HG03442 (cell line): ENCODE measurements around the gene OR8J1.
"Not testable (repeated sequence)": the region's sequence is repeated elsewhere in the genome, so short reads cannot be mapped to it uniquely, and the experiment has no call there.

ENCODE experiments used
- ATAC-seq: cut with Tn5 transposase; IDR thresholded peaks from one replicate; pipeline ENCODE4 v1.9.1; 2021; ENCODE audit warnings: mild to moderate bottlenecking, moderate library complexity; ENCODE audit not compliant: unreplicated experiment

Gene OR8J1, protein sequence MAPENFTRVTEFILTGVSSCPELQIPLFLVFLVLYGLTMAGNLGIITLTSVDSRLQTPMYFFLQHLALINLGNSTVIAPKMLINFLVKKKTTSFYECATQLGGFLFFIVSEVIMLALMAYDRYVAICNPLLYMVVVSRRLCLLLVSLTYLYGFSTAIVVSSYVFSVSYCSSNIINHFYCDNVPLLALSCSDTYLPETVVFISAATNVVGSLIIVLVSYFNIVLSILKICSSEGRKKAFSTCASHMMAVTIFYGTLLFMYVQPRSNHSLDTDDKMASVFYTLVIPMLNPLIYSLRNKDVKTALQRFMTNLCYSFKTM

DNA sequence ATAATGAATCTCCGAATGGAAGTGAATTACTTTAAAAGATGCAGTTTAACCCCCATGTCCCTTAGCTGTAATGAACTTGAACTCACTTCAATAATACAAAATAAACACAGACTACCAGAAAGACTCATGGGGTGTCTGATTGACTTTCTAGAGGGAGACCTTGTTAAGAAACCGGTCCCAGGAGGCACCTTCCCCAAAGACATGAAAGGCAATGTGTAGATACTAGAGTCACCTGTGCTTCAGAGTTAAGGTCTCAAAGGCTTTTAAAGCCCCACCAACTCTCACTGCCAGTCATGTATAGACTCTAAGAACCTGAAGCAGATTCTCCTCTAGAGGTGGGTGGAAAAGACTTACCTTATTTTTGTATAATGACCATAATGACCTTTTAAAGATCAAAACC, at the start of gene OR8J1:
Gene OR8J1, plus strand, starts transcription at position 301 of the 400 bp plus-strand sequence. CDS start 5,956 bp downstream, outside the sequence.
- ATAC-seq: no peak

DNA sequence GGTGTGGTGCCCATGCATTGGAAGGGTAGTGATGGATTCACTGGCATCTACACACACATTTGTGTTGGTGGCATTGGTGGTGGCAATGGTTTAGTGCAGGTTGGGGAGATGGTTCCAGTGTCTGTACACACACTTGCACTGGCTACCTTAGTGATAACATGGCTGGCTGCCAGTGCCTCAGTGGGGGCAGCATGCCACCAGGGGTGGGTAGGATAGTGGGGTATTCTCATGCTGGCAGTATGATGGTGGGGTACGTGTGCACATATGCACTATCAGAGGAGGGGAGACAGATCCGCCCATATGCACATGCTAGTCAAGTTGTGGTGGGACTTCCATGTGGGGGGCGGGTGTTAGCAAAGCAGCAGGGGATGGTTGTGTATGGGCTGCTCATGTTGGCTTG, 46.3 kb upstream of the OR8J1 start:
- no peak for ATAC-seq

DNA sequence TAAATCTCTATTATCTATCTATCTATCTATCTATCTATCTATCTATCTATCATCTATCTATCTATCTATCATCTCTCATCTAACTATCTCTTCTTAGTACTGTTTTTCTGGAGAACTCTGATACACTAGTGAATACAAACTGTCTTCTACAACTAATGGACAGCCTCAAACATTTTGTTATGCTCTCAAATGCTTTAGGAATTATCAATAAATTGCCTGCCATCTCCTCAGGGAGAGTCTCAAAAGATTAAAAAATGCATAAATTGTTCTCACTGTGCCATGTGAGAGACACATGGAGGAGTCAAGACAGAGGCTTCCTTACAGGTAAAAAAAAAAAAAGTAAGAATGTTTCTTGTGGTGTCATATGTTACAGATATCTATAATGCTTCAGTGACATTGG, 39.2 kb upstream of the OR8J1 start, which contains the start of gene OR8K3:
Gene OR8K3, plus strand, starts transcription at position 301 of the 400 bp plus-strand sequence. CDS start 3,163 bp downstream, outside the sequence.
- ATAC-seq: no peak

DNA sequence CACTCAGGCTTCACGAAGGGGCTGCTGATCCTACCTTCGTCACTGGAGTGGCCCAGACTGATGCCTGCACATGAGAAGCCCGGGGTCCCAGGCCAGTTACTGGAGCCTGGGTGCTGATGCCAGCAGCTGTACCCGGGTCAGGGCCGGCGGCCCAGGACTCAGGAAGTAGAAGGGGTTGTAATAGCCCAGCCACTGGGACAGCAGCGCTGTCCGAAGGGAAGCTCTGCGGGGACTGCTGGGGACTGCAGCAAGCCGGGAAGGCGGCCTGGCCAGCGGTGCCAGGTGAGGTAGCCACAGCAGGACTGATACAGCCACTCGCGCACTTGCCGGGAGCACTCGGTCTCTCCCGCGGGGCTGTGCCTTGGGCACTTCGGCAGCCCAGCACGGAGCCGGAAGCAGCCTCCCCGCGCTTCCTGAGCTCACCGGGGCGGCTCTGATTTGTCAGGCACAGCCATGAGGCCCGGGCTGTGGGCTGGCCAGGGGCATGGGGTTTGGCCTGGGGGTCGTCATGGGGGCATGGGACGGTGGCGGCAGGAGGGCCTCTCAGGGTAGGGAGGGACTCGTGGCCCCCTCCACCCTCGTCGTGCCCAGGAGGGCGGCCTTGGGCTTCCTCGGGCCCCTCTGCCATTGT, 22.1 kb upstream of the OR8J1 start:
- no peak for ATAC-seq

DNA sequence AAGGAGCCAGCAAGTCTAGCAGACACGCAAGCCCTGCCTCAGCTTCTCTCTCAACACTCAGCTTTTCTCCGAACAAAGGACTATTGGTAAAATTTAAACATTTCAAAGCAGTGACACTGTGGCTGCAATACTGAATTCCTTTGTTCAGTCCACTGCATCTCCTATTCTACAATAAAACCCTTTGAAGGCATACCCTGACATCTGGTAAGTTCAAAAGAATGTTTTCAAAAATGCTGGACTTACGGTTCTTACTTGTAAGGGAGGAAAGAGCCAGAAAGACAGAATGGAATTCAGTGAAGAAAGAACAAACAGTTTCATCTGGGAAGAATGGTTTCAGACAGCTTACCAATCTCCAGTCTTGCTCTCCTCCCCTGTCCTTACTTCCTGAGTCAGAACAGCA, 20.9 kb upstream of the OR8J1 start:
- ATAC-seq: no peak

DNA sequence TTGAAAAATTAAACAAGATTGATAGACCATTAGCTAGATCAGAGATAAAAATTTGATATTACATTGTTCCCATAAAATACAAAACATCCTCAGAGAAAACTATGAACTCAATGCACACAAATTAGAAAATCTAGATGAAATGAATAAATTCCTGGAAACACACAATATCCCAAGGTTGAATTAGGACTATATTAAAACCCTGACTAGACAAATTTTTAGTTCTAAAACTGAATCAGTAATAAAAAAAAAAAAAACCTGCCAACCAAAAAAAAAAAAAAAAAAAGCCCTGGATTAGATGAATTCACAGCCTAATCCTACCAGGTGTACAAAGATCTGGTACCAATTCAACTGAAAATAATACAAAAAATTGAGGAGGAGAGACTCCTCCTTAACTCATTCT, 13.8 kb upstream of the OR8J1 start:
- no peak for ATAC-seq

DNA sequence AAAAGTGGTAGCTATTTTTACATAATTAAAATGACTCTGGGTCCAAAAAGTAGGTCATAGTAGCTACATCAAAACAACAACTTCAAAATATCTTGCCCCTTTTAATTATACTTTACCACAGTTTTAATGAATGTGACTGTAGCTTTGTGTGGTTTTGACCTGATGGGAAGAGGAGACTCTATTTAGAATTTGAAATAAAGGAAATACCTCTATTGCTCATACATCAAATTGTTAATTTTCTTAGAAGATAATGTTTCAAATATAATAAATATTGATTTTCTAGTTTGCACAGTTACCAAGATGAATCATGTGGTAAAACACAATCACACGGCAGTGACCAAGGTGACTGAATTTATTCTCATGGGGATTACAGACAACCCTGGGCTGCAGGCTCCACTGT, 8.4 kb upstream of the OR8J1 start, which contains the start of gene OR8K1:
Gene OR8K1, plus strand, starts transcription at position 301 of the 400 bp plus-strand sequence. Its CDS starts 0 bp downstream, at position 301.
- no peak for ATAC-seq

DNA sequence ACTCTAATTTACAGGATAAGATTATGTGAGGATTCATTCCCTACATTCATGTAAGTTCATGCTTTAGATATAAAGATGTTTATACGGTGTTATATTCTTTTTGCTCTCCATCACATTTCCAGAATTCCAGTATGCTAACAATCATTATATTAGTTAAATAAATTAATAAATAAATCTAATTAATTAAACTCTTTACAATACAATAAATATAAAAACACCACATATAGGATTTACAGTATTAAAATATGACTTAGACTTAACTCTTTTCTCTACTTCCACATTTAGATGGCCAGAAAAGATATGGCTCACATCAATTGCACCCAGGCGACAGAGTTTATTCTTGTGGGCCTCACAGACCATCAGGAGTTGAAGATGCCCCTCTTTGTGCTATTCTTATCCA, 21.2 kb downstream of the OR8J1 start, which contains the start of gene OR8U1:
Gene OR8U1, plus strand, starts transcription at position 301 of the 400 bp plus-strand sequence. Its CDS starts 0 bp downstream, at position 301.
- ATAC-seq: no peak

DNA sequence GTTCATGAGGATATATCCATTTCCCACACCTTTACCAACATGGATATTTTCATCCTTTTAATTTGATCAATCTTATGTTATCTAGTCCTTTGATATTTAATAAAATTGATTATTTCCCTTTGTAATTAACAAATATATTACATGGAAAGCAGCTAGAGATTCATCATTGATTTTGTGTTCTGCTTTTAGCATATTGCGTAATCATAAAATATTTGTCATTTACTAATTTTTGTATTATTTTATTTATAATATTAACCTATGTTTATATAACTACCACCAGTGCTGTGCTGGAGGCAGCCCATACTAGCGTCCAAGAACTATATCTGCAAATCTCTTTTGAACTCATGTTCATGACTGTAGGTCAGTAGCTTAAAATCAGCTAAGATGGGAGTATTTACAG, 26.0 kb downstream of the OR8J1 start:
- ATAC-seq: no peak

DNA sequence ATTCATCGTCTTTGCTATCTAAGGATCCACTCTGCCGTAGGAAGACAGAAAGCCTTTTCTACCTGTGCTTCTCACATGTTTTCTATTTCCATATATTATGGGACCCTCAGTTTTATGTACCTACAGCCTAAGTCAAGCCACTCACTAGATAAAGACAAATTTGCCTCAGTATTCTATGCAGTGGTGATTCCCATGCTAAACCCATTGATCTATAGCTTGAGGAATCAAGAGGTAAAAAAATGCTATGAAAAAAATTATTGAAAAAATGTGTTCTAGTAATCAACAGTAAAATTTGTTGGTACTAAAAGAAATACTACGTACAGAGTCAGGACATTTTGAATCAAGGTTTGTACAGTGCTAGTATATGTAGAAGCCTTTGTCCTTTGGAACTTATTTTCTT, 40.3 kb downstream of the OR8J1 start:
- no peak for ATAC-seq

DNA sequence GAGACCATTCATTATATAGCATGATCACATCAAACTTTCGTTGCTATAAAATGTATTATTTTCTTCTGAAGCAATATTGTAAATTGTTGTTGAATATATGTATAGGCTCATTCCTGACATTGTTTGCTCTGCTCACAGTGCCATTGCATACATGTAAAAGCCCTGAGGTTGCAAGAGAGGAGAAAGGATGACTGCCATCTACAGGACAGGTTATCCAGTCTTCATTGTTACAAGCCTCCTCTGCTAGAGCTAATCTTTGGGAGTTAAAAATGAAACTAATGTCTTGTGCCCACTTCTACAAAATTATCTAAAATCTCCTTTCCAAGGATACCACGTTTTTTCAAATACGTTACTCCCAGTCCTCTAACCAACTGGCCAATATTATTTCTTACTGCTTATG, 42.0 kb downstream of the OR8J1 start:
- ATAC-seq: no peak

DNA sequence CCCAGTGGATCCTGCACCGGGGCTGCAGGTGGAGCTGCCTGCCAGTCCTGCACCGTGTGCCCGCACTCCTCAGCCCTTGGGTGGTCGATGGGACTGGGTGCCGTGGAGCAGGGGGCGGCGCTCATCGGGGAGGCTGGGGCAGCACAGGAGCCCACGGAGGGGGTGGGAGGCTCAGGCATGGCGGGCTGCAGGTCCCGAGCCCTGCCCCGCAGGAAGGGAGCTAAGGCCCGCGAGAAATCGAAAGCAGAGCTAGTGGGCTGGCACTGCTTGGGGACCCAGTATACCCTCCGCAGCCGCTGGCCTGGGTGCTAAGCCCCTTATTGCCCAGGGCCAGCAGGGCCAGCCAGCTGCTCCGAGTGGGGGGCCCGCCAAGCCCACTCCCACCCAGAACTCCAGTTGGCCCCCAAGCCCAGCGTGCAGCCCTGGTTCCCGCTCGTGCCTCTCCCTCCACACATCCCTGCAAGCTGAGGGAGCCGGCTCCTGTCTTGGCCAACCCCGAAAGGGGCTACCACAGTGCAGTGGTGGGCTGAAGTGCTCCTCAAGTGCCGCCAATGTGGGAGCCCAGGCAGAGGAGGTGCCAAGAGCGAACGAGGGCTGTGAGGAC, 47.9 kb downstream of the OR8J1 start:
- ATAC-seq: not testable (repeated sequence)

DNA sequence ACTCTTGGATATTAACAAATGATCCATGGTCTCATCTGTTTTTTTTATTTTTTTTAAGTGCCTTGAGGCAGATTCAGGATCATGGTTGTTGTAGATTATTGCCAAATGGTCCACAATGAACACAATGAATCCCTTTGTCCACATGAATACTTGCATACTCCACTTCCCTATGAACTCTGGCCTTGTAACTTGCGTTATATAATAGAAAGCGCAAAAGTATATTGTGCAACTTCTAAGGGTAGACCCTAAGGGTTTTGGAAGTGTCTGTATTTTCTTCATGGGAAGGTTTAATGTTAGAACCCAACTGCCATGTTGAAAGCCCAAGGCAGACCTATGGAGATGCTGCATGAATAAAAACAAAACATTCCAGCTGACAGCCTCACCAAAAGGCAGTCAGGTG, 50.3 kb downstream of the OR8J1 start:
- ATAC-seq: no peak

DNA sequence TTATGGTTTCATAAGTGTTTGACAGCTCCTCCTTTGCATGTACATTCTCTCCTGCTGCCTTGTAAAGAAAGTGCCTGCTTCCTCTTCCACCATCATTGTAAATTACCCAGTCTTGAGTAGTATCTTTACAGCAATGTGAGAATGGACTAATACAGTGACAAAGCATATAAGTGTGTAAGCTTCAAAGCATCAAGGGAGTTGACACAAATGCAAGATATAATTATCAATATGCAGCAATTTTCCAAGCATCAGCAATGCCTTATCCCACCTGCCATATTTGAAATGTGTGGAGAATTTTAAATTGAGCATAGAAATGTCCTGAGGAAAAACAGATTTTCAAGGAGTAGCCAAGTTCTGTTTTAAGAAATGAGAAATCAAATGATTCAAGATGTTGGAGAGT, 56.7 kb downstream of the OR8J1 start:
- ATAC-seq: no peak
